KMS-11 (cell line): ENCODE results near the gene NEURL1.
A peak's percentile ranks its signal among the peaks of the same experiment; 100 is the strongest.

Experiments used
- H2AFZ ChIP-seq: fragments of 200-600 bp; sonication (generic); 2 replicates; pipeline ENCODE4 v1.6.1; 2016; ENCODE audit warnings: antibody characterized with exemption, mixed run types, low read depth
- H3K27ac ChIP-seq: fragments of 200-600 bp; sonication (generic); 2 replicates; pipeline ENCODE4 v1.6.1; 2016; ENCODE audit warnings: mild to moderate bottlenecking, mixed run types
- H3K27me3 ChIP-seq: fragments of 200-600 bp; sonication (generic); 2 replicates; pipeline ENCODE4 v1.6.1; 2017; ENCODE audit warnings: mild to moderate bottlenecking, low read depth, mixed run types, moderate library complexity; ENCODE audit not compliant: insufficient read depth
- H3K36me3 ChIP-seq: fragments of 200-600 bp; sonication (generic); 2 replicates; pipeline ENCODE4 v1.6.1; 2017; ENCODE audit warnings: mild to moderate bottlenecking, mixed run types; ENCODE audit not compliant: insufficient read depth
- H3K4me1 ChIP-seq: fragments of 200-600 bp; sonication (generic); 2 replicates; pipeline ENCODE4 v1.6.1; 2016; ENCODE audit warnings: mild to moderate bottlenecking, low read depth, mixed run types; ENCODE audit not compliant: poor library complexity, severe bottlenecking
- H3K4me2 ChIP-seq: fragments of 200-600 bp; sonication (generic); 2 replicates; pipeline ENCODE4 v1.7.0; 2016; ENCODE audit warnings: mild to moderate bottlenecking, mixed run types
- H3K4me3 ChIP-seq: fragments of 200-600 bp; sonication (generic); IDR thresholded peaks from 2 replicates; pipeline ENCODE4 v1.6.1; 2017; ENCODE audit warnings: low read depth, low read length, mixed read lengths; ENCODE audit not compliant: insufficient read depth
- H3K79me2 ChIP-seq: fragments of 200-600 bp; sonication (generic); 2 replicates; pipeline ENCODE4 v1.6.1; 2016; ENCODE audit warnings: low read depth, mixed run types; ENCODE audit not compliant: insufficient read depth
- H3K9ac ChIP-seq: fragments of 200-600 bp; sonication (generic); 2 replicates; pipeline ENCODE4 v1.6.1; 2016; ENCODE audit warnings: mild to moderate bottlenecking, mixed run types
- H4K20me1 ChIP-seq: fragments of 200-600 bp; sonication (generic); 2 replicates; pipeline ENCODE4 v1.6.1; 2016; ENCODE audit warnings: mild to moderate bottlenecking, mixed run types; ENCODE audit not compliant: insufficient read depth
- TF ChIP-seq, protein P1 (sequence below): fragments of 200-600 bp; sonication (generic); conservative IDR thresholded peaks from 2 replicates; pipeline ENCODE4 v1.6.1; 2017; ENCODE audit warnings: low read depth, mild to moderate bottlenecking, antibody characterized with exemption, low read length, moderate library complexity, mixed read lengths

Gene NEURL1

DNA sequence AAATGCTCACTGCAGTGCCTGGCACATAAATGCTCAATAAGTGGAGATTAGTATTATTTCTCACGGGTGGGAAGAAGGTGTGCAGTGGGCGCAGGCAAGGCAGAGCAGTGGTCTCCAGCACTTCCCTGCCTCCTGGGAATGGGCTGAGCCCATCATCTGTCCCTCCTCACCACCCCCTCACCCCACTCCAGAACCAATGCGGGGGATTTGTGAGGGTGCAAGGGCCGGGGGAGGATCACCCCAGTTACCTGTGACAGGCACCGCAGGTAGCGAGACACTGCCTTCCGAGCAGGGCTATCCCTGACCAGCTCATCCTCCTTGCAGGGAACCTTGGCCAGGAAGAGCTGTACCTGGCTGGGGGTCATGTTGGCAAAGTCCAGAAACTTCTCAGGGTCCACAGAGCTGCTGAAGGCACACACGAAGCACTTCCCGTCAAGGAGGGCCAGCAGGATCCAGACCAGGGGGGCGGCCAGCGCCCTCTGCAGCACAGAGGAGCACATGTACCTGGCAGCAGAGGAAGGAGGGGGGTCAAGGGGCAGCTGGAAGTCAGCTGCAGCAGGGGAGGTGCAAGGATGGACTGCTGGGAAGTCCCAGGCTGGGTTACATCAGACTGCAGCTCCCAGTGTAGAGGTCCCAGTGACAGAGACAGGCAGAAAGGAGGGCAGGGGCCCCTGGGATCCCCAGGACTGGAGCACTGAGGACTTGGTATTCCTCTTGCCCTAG is 17.3 kb upstream of the NEURL1 start:
- Histone ChIP-seq H3K79me2 (no peaks in the 10 kb centered on the region), H3K4me3 (no peak overlapping the region), H3K36me3 (no peaks in the 10 kb centered on the region), H3K9ac (no peak overlapping the region), H4K20me1 (no peaks in the 10 kb centered on the region), H3K27ac (no peak overlapping the region), H2AFZ (no peak overlapping the region), H3K27me3 (no peaks in the 10 kb centered on the region), H3K4me2 (peak overlapping the region; percentile 39; the same call in 1 of the 2 replicates), H3K4me1 (peaks cover 42% of the 10 kb centered on the region)
- TF ChIP-seq, protein P1, sequence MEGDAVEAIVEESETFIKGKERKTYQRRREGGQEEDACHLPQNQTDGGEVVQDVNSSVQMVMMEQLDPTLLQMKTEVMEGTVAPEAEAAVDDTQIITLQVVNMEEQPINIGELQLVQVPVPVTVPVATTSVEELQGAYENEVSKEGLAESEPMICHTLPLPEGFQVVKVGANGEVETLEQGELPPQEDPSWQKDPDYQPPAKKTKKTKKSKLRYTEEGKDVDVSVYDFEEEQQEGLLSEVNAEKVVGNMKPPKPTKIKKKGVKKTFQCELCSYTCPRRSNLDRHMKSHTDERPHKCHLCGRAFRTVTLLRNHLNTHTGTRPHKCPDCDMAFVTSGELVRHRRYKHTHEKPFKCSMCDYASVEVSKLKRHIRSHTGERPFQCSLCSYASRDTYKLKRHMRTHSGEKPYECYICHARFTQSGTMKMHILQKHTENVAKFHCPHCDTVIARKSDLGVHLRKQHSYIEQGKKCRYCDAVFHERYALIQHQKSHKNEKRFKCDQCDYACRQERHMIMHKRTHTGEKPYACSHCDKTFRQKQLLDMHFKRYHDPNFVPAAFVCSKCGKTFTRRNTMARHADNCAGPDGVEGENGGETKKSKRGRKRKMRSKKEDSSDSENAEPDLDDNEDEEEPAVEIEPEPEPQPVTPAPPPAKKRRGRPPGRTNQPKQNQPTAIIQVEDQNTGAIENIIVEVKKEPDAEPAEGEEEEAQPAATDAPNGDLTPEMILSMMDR = peak; percentile 30; the same call in 1 of the 2 replicates

GRCh38 chr10:103478671-103479070 is 14.8 kb upstream of the NEURL1 start:
- peaks cover 29% of the 10 kb centered on the region for H3K4me1 ChIP-seq
- H4K20me1 ChIP-seq = no peaks in the 10 kb centered on the region
- no peak overlapping the region for H3K4me3 ChIP-seq
- H3K79me2 ChIP-seq = no peaks in the 10 kb centered on the region
- no peaks in the 10 kb centered on the region for H3K27me3 ChIP-seq
- TF ChIP-seq, protein P1 = no peak
- H3K4me2 ChIP-seq = no peak overlapping the region
- no peak overlapping the region for H3K27ac ChIP-seq
- H2AFZ ChIP-seq = no peak overlapping the region
- H3K9ac ChIP-seq = no peak overlapping the region
- no peaks in the 10 kb centered on the region for H3K36me3 ChIP-seq

GRCh38 chr10:103479135-103479534 is 14.4 kb upstream of the NEURL1 start, which contains the start of gene CALHM3:
Gene CALHM3, minus strand, starts transcription at chr10:103479240. Its CDS starts 208 bp downstream, at chr10:103479032.
- Histone ChIP-seq H3K36me3 (no peaks in the 10 kb centered on the region), H4K20me1 (no peaks in the 10 kb centered on the region), H3K4me2 (no peak within 1 kb of the TSS), H3K27me3 (no peaks in the 10 kb centered on the region), H3K4me3 (no peak within 1 kb of the TSS), H2AFZ (no peak within 1 kb of the TSS), H3K27ac (no peak within 1 kb of the TSS), H3K79me2 (no peaks in the 10 kb centered on the region), H3K9ac (no peak within 1 kb of the TSS), H3K4me1 (peaks cover 28% of the 10 kb centered on the region)
- TF ChIP-seq, protein P1 = no peak

DNA sequence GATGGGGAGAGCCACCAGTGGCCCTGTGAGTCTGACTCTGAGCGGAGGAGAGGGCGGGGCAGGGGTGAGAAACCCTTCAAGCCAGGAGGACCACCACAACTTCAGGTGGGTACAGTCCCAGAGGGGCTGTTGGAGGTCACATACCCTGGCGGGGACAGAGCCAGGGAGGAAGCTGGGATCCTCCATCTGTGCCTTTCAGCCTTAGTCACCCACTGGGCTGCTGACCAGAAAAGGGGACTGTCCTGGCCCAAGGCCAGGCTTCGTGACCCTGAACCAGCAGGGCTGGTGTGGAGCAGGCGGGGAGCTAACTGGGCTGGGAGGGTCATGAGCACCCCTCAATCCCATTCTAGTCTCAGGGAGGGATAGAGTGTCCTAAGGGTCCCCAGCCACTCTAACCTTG is 13.0 kb upstream of the NEURL1 start:
- Histone ChIP-seq H3K27ac (no peak overlapping the region), H3K4me2 (no peak overlapping the region), H3K4me3 (no peak overlapping the region), H3K4me1 (peaks cover 38% of the 10 kb centered on the region), H4K20me1 (no peaks in the 10 kb centered on the region), H3K79me2 (no peaks in the 10 kb centered on the region), H3K9ac (no peak overlapping the region), H3K36me3 (no peaks in the 10 kb centered on the region), H2AFZ (no peak overlapping the region), H3K27me3 (no peaks in the 10 kb centered on the region)
- TF ChIP-seq, protein P1 = no peak
